GM19397 (cell line): ENCODE measurements around the gene UPB1.

Experiments
- ATAC-seq: cut with Tn5 transposase; IDR thresholded peaks from one replicate; pipeline ENCODE4 v1.9.1; 2021; ENCODE audit warnings: mild to moderate bottlenecking, moderate library complexity; ENCODE audit not compliant: unreplicated experiment

UPB1 gene

DNA sequence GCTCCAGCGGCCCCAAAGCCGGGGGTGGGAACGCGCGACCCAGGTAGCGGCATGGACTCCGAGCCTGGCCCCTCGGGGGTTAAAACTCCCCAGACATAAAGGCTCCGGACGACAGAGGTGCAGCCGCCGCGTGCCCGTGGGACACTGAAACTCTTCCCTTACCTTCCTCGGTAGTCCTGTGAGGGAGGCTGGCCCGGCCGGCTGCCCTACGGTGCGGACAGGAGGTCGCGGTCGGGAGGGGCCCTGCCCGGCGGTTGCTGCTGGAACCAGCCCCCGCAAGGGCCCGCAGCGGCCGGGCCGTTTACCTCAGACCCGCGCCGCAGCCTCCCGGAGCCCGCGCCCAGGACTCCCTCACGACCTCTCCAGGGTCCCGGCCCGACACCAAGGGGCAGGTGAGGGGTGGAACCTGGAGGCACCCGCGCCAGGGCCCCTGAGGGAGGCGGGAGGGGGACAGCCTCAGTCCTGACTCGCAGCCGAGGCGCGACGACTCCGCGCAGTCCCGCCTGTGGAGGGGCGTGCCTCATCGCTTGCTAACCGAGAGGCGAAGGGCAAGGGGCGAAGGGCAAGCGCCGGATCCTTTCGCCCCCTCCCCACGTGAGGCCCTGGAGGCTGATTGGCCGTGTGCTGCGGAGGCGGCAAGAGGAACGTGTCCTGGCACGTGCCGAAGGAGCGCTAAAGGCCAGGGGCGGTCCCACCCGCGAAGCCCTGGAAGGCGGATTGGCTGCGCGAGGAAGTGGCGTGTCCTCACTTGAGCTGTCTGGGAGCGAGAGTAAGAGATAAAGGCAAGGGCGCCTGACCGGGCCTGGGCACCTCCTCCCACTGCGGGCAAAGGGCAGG is at the start of gene UPB1:
Gene UPB1, plus strand, starts transcription at position 805 of the 837 bp plus-strand sequence. CDS start 72 bp downstream, outside the sequence.
- ATAC-seq, result no peak

DNA sequence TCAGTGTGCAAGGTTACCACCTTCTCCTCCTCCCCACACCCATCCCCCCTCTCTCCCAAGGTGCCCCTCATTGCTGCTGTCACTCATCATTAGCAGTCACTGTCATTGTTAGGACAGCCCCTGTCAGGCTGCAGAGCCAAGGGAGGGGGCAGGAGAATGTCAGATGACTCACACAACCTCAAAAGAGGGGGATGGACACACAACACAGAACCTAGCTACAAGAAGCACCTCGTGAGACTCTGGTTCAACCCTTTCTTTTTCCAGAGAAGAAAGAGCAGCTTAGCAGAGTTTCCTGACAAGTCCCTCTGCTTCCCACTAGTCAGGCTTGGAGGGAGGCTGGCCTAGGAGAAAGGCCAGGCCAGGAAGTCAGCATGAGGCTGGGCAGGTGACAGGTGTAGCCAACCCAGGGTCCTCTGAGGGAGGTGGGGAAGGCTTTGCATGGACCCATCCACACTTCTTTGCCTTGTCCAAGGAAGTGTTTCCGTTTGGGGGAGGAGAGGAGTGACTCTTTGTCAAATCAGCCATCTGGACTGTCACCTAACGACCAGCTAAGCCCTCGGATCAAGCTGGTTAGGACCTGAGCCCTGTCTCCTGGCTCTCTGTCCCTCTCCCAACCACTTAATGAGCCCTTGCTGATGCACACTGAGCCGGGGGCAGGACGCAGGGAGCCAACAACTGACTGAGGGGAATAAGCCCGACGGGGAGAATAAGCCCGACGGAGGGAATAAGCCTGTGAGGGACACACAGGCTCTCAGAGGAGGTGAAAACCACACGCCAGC is 49.5 kb upstream of the UPB1 start:
- ATAC-seq, result no peak

DNA sequence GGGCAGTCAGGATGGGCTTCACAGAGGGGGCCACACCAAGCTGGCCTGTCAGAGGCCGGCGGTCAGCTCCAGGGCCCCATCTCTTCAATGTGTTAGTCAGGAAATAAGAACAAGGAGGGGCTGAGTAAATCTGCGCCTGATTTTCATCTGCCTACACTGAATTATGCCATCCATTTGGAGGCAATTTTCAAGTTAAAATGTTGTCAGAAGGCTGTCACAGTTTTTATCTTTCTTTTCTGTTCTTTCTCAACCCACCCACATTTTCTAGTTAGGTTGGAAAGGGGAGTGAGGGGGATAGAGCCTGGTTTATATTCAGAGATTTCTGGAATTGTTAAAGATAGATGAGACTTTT is 48.9 kb upstream of the UPB1 start:
- ATAC-seq, result no peak

DNA sequence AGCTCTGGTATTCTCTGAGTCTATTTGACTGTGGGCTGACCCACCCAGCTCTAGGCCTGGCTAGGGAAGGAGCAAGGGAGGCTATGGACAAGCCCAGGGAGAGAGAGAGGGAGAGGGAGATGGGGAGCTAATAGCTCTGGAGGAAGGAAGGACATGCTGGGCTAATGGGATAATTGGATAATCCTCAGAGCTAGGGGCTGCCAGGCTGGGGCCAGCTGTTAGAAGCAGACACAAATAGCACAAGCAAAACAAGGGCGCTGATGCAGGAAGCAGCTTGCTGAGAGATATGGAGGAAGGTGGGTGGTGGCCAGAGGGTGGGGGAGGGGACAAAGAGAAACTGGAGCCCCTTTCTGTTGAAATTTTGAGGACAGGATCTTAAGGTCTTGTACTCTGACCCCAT is 44.5 kb upstream of the UPB1 start:
- no peak for ATAC-seq

DNA sequence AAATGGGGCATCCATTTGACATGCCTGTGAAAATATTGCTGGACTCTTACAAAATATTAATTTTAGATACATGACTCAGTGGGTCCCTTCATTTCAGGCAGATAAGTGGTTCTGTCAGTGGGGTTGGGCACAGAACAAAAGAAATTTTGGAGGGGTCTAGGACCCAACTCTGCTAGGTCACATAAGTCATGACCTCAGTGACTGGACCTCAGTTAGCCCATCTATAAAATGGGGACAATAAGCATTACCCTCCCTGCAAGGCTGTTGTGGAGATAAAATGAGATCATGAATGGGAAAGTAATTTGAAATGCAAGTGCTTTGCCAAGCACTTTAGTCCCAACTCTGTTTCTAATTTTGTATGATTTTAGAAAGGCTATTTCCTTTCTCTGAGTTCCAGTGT is 44.0 kb upstream of the UPB1 start:
- no peak for ATAC-seq

DNA sequence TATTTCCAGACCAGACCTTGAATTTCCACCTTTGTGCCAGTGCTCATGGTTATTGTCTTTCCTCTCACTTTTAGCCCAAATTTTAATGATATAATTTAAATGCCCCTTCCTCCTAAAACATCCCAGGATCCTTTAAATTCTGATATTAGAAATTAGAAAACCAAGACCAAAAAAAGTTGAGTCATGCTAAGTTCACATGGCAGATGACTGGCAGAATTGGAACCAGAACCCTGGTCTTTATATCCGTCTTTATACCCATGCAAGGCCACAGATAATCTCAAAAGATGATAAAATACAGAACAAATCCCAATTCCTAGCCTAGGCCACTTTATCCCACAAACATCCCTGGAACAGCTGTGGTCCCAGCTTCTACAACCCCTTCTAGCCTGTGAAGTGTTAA is 41.3 kb upstream of the UPB1 start:
- ATAC-seq, result no peak

DNA sequence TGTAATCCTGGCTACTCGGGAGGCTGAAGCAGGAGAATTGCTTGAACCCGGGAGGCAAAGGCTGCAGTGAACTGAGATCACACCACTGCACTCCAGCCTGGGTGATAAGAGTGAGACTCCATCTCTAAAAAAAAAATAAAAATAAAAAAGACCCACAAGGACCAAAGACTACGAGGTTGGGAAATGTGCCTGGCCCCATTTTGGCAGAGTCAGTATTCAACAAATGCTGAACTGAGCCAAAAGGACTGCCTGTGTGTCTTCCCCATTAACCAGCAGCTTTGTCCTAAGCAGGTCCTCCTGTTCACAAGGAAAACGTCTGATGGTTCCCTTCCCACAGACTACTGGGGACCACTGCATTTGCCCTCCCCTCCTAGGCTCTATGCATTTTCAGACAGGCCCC is 40.1 kb upstream of the UPB1 start:
- no peak for ATAC-seq

DNA sequence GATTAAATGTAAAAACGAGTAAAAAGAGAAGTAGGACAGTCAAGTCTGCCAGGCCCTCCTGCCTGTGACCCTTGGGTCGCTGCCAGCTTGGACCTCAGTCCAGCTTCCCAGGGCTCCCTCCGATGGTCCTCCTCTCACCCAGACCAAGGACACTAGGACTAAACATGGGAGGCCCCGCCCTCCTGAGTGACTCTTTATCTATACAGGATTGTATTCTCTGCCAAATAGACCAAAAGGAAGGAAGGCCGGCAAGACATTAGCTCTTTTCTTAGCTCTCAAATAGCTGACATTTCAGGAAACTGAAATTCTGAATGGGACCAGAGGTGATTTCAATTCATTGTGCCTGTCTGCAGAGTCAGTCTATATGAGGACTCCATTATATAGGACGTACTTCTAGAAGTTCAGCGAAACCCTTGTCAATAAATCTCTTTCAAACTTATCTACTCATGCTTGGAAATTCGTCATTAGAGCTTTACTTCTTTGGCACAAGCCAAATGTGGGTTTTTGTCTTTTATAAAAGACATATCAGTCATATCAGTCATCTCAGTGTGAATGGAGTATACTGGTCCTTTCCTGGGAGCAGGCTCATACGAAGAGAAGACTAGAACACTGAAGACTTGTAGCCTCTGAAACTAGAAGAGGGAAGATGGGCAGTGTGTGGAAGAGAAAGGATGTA is 39.2 kb upstream of the UPB1 start:
- ATAC-seq, result no peak

DNA sequence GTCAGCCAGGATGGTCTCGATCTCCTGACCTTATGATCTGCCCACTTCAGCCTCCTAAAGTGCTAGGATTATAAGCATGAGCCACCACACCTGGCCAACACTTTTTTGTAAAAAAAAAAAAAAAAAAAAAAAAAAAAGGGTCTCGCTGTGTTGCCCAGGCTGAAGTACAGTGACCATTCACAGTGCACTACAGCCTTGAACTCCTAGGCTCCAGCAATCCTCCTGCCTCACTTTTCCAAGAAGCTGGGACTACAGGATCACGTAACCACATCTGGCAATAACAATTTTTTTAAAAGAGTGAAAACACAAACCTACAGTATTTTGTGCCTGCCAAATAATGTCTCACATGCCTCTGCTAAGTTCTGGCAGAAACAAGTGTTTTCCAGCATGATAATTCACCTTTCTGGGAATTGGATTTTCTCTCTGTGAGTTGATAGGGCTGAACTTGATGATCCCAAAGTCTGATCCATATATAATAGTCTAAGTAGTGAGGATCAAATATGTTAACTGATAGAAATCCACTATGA is 37.2 kb upstream of the UPB1 start:
- no peak for ATAC-seq

DNA sequence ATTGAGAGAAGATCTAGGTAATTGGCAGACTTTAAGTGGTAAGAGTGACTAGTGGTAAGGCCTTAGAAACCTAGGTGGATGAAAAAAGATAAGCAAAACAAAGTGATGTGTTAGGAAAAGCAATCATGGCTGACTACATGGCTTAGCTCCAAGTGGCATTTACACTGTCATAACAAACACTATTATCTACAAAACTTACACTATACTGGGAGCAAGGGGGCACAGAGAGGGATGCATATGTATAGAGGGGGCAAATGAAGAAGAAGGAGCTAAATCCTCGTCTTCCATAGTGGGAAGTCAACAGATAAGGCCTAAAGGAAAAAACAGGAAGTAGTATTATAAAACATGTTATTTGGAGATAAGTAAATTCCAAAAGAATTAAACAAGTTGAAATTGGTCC is 35.2 kb upstream of the UPB1 start:
- ATAC-seq, result no peak

DNA sequence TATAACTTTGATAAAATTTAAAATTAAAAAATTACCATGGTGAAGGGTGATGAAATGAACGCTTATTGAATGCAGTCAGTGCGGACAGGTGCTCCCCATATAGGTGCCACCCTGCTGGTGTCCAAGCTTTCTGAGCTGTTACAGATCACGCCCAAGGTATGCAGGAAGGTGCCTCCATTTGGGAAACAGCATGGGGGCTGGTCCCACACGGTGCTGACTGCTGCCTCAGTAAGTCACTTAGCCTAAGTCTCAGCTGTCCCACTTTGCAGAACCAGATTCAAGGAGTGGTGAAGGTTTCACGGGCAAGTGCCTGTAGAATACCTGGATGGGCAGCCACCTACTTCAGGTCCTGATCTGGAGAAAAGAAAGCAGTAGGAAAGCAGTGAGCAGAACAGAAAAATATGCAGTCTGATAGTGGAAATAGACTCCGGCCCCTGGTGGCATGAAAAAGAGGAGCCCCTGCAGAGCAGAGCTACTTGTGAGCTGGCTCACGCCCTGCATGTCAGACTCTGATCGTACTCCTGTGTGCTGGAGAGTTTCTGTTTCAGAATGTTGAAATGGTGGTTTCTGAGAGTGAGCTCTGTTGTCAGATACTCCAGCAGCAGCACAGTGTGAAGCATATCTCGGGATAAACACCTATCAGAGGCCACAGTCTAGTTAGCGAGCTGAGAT is 34.6 kb upstream of the UPB1 start:
- no peak for ATAC-seq

DNA sequence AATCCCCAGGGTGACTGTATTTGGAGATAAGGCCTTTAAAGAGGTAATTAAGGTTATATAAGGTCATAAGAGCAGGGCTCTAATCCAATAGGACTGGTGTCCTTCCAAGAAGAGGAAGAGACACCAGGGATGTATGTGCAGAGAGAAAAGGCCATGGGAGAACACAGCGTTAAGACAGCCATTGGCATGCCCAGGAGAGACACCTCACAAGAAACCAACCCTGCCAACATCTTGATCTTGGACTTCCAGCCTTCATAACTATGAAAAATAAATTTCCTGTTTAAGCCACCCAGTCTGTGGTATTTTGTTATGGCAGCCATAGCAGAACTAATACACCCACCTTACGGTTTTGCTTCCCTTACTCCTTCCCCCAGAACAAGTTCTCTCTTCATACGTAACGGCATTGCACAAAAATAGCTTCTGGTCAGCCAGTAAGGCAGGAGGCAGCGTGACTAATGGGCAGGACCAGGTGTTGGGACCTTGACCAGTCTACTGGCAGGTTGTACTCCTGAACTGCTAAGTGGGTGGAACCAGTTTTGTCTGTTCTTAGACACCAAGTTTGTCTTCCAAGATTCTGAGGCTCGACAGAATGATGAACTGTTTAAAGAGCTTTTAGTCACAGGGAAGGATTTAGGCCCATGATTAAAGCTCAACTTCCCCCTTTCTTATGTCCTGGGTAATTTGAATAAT is 31.9 kb upstream of the UPB1 start:
- ATAC-seq, result no peak

DNA sequence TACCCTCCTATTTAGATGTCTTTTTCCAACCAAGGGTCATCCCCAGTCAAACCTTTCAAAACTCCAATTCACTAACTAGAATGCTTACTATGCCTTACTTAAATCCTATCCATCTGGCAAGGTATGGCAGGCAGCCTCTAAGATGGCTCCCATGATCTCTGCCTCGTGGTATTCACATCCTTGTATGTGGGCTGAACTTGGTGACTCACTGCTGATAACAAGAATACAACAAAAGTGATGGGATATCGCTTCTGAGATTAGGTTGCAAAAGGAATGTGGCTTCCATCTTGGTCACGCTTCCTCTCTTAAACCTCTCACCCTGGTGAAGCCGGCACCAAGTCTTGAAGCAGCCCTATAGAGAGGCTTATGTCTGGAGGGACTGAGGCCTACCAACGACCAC is 29.6 kb upstream of the UPB1 start:
- no peak for ATAC-seq

DNA sequence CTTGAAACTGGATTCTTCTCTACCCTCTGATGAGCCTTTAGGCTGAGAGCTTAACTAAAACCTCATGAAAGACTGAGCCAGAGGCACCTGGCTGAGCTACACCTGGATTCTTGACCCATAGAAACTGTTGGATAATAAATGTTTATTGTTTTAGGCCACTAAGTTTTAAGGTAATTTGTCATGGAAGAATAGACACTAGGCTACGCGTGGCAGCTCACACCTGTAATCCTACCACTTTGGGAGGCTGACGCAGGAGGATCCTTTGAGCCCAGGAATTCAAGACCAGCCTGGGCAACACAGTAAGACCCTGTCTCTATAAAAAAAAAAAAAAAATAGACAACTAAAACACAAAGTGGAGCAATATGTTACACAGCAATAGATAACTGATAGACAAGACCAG is 29.2 kb upstream of the UPB1 start:
- no peak for ATAC-seq

DNA sequence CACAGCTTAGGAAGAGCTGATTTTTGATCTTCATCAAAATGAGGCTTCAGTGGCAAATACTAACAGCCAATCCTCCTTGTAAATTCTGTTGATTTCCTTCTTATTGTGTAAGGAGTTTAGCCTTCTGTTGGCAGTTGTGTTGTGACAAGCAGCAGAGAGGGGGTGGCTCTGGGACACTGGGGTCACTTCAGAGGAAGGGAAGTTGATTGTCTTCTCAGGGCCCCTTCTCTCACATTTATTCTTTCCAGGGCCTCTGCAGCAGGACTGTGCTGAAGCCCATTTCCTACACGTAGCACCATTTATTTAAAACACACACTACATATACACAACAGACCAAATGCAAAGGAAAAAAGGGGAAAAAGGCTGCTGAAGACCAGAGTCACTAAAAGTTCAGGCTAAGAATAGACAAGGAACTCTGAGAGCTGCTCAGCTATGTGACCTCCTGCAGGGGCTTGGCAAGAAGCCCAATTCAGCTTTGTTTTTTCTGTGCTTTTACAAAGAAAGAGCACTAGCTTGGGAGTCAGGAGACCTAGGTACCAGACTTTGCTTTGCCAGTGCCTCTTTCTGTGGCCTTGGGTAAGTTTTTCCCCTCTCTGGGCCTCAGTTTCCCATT is 28.3 kb upstream of the UPB1 start:
- no peak for ATAC-seq

DNA sequence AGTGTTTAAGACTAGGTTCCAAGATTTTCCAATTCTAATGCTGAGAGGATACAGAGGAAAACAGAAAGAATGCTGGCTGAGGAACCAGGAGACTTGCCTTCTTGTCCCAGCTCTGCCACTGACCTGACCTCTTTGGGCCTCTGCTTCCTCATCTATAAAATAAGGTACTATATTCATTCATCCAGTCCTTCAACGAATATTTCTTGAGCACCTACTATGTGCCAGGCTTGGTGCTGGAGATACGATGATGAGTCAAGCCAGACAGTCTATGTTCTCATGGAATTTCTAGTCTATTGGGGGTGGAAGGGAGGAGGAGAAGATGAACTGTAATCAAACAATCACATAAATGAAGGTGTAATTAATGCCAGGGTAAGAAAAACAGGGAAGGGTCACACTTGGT is 27.8 kb upstream of the UPB1 start:
- ATAC-seq, result no peak

DNA sequence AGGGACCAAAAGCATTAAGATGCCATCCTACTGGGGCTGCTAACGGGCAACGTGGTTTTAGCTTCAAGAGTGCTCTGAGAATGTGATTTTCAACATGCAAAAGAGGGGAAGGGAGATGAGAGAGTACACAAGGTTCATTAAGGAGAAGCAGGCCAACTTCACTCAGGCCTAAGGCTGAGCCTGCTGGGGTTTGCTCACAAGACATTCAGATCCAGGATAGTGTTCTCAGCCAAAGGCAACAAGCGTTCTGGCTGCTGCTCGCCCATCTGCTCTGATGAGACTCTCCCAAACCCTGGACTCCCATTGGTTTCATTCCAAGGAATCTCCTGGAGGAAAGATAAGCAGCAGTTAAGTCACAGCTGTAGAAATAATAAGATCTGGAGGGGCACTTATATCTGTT is 23.6 kb upstream of the UPB1 start:
- no peak for ATAC-seq

DNA sequence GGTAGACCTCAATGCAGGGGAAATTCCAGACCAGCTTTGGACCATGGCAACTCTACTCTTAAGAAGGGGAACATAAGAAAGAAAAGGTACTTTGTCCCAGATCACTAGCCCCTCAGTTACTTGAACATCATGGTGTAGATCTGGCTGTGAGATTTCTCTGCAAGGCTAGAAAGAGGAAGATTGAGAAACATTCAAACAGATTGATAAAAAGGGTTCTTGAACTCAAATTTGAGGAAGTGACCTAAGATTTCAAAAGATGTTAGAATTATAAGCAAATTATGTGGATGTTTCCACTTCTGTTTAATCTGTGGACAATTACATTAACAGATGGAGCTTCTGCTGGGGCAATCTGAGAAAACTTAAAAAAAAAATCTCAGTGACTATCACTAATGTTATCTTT is 21.8 kb upstream of the UPB1 start:
- no peak for ATAC-seq

DNA sequence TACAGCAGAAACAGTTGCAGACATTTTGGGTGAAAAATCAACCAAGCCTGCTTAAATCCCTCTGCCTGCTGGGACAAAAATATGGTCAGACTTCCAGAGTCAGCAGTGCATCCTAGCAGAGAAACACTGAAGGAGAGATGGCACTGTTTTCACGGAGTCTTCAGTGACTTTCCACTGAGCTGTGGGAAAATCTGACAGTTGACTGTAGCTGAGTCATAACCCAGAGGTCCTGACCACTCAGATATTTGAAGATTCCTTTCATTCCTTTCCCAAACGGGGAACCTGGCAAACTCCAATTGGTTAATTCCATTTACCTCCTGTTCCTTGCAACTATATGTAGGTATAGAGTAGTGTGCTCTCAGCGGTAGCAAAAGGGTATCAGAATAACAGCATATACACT is 20.9 kb upstream of the UPB1 start:
- ATAC-seq, result no peak

DNA sequence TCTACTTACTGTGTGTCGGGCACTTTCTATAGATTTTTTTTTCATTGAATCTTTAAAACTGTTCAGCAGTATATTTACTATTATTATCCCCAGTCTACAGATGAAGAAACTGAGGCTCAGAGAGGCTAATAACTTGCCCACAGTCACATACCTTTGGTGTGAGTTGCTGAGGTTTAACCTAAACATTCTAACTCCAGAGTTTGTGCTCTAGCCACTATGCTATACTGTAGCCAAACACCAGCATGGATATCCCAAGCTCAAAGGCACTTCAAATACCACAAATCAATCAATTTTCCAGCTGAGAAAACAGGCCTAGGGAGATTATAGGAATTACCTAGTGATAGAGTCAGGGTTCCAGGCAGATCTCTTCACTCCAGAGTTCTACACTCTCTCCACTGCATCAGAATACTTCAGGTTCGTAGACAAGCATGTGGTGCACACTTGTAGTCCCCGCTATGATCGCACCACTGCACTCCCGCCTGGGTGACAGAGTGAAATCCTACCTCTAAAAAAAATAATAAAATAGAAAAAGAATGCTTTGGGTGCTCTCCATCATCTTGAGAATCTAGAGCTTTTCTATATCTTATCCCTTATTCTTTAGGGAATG is 20.4 kb upstream of the UPB1 start:
- ATAC-seq, result no peak
